Keratinocyte (primary cell): Measurements from ENCODE around the gene FGF4.

Source experiments
- CTCF ChIP-seq, 3 experiments: IDR thresholded peaks in 1 of 3; conservative IDR thresholded peaks in 1 of 3; optimal IDR thresholded peaks in 1 of 3; 2 replicates in 2 of 3; 3 replicates in 1 of 3; pipeline versions ENCODE3 to v1.5.1; 2011; ENCODE audit warnings: low read length in 3 of 3, mild to moderate bottlenecking in 3 of 3, moderate library complexity in 2 of 3, control low read depth in 1 of 3, inconsistent platforms in 1 of 3; ENCODE audit not compliant: insufficient read depth in 2 of 3; ENCODE audit errors: extremely low read depth in 1 of 3
- EZH2 ChIP-seq: IDR thresholded peaks from one replicate; pipeline ENCODE4 v1.6.1; 2012; ENCODE audit warnings: inconsistent platforms, mild to moderate bottlenecking, low read length, moderate library complexity

- TF ChIP-seq CTCF (optimal IDR thresholded peaks at IDR 0.05 in 1 of 3, IDR thresholded peaks at IDR 0.05 in 1 of 3, conservative IDR thresholded peaks at IDR 0.05 in 1 of 3; ENCODE audit: extremely low read depth in 1 of 3, insufficient read depth in 2 of 3, low read length in 3 of 3), result peak; percentile 71 to 91 (median 82)
- no peak for TF ChIP-seq EZH2
These were observed 26.6 kb upstream of the FGF4 start for GRCh38 chr11:69801513-69802335.
